GM18868 (cell line): ENCODE data around the gene RITA1.
"Not testable (repeated sequence)": the region's sequence is repeated elsewhere in the genome, so short reads cannot be mapped to it uniquely, and the experiment has no call there.

Experiments
- ATAC-seq: cut with Tn5 transposase; IDR thresholded peaks from one replicate; pipeline ENCODE4 v1.9.1; 2021; ENCODE audit warnings: mild to moderate bottlenecking, moderate library complexity; ENCODE audit not compliant: unreplicated experiment

The RITA1 gene

GRCh38 chr12:113201187-113202177, 16.0 kb downstream of the RITA1 start:
- no peak for ATAC-seq

- no peak for ATAC-seq
Observed at GRCh38 chr12:113202300-113203075, 17.0 kb downstream of the RITA1 start.

GRCh38 chr12:113203852-113204760, 18.6 kb downstream of the RITA1 start:
- no peak for ATAC-seq

GRCh38 chr12:113204804-113205203, 19.3 kb downstream of the RITA1 start:
- ATAC-seq: no peak

GRCh38 chr12:113206802-113207201, 21.3 kb downstream of the RITA1 start:
- ATAC-seq: not testable (repeated sequence)

GRCh38 chr12:113207613-113208040, 22.1 kb downstream of the RITA1 start:
- no peak for ATAC-seq

- ATAC-seq: peak; percentile 78
Observed at GRCh38 chr12:113208041-113208934, 22.8 kb downstream of the RITA1 start.

- ATAC-seq: no peak
Observed at GRCh38 chr12:113211160-113211559, 25.6 kb downstream of the RITA1 start.

GRCh38 chr12:113214895-113215400, 29.4 kb downstream of the RITA1 start:
- no peak for ATAC-seq

GRCh38 chr12:113216027-113216426, 30.5 kb downstream of the RITA1 start:
- no peak for ATAC-seq

GRCh38 chr12:113220593-113221180, 35.2 kb downstream of the RITA1 start:
- ATAC-seq: no peak

GRCh38 chr12:113221181-113221996, 35.9 kb downstream of the RITA1 start, which contains the start of gene TPCN1:
TPCN1 (plus strand) TSS chr12:113221464; CDS start chr12:113226853, 5,389 bp downstream.
- peak; percentile 89 for ATAC-seq

- no peak for ATAC-seq
Observed at GRCh38 chr12:113221997-113222729, 36.6 kb downstream of the RITA1 start.

GRCh38 chr12:113222730-113223531, 37.4 kb downstream of the RITA1 start:
- no peak for ATAC-seq

GRCh38 chr12:113224955-113225354, 39.4 kb downstream of the RITA1 start:
- ATAC-seq: no peak
